Measurements from ENCODE around the gene SUZ12.

Gene SUZ12

DNA sequence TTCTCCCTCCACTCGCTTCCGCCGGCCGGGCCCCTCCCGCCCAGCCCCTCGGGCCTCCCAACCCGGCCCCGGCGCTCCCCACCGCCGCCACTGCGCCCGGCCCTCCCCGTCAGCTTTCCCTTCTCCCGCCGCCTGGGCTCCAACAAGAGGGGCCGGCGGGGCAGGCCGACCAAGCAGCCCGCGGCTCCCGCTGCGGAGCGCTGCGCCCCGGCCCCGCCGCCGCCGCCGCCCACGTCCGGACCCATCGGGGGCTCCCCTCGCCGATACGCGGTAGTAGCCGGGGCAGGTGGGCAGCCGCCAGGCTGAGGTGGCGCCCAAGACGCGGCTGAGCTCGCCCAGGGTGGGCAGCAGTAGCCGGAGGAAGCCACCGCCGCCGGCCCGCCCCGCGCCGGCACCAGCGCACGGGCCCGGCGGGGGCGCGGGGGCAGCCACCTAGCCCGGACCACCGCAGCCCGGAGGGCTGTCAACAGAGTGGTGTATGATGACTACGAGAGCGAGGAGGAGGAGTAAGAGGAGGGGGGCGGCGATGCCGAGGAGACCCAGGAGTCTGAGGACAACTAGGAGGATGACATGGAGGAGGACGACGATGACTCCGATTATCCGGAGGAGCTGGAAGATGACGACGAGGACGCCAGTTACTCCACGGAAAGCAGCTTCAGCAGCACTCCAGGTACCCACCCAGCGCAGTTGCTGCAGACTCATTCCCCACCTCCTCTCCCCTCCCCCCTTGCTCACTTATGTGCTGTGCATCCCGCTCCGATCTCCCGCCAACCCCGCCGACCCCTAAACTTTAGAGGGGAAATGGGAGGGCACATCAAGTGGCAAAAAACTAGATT, 70.9 kb downstream of the SUZ12 start:
- peak; percentile 14 for DNase-seq
- Histone ChIP-seq H3K27ac (peak overlapping the region; percentile 70), H3K36me3 (replicated peaks) (no peaks in the 10 kb centered on the region), H3K27me3 (replicated peaks) (no peaks in the 10 kb centered on the region), H3K4me3 (ENCODE audit: low read depth, low read length) (peak overlapping the region; percentile 94)
- in situ Hi-C loops (cut with HindIII; ENCODE audit: low pct_ligation_motif_present, low sequenced_read_pairs), result loop anchor here (25.0 kb wide), 1 partner anchor 130 kb away; the partner anchor contains the start of gene RHOT1
- TF ChIP-seq, protein P1, sequence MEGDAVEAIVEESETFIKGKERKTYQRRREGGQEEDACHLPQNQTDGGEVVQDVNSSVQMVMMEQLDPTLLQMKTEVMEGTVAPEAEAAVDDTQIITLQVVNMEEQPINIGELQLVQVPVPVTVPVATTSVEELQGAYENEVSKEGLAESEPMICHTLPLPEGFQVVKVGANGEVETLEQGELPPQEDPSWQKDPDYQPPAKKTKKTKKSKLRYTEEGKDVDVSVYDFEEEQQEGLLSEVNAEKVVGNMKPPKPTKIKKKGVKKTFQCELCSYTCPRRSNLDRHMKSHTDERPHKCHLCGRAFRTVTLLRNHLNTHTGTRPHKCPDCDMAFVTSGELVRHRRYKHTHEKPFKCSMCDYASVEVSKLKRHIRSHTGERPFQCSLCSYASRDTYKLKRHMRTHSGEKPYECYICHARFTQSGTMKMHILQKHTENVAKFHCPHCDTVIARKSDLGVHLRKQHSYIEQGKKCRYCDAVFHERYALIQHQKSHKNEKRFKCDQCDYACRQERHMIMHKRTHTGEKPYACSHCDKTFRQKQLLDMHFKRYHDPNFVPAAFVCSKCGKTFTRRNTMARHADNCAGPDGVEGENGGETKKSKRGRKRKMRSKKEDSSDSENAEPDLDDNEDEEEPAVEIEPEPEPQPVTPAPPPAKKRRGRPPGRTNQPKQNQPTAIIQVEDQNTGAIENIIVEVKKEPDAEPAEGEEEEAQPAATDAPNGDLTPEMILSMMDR (IDR thresholded peaks at IDR 0.05; ENCODE audit: low read depth, low read length, missing control alignments), result no peak

DNA sequence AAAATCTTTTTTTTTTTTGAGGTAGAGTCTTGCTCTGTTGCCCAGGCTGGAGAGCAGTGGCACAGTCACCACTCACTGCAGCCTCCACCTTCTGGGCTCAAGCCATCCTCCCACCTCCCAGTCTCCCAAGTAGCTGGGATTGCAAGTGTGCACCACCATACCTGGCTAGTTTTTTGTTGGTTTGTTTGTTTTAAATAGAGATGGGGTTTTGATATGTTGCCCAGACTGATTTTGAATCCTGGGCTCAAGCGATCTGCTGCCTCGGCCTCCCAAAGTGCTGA, 72.4 kb downstream of the SUZ12 start:
- in situ Hi-C loops (cut with HindIII; ENCODE audit: low pct_ligation_motif_present, low sequenced_read_pairs), result loop anchor here (25.0 kb wide), 1 partner anchor 128 kb away; the partner anchor contains the start of gene RHOT1
- Histone ChIP-seq H3K27me3 (replicated peaks) (no peaks in the 10 kb centered on the region), H3K4me3 (ENCODE audit: low read depth, low read length) (no peak overlapping the region), H3K27ac (no peak overlapping the region), H3K36me3 (replicated peaks) (no peaks in the 10 kb centered on the region)
- no peak for DNase-seq
- TF ChIP-seq, protein P1 (IDR thresholded peaks at IDR 0.05; ENCODE audit: low read depth, low read length, missing control alignments), result no peak

DNA sequence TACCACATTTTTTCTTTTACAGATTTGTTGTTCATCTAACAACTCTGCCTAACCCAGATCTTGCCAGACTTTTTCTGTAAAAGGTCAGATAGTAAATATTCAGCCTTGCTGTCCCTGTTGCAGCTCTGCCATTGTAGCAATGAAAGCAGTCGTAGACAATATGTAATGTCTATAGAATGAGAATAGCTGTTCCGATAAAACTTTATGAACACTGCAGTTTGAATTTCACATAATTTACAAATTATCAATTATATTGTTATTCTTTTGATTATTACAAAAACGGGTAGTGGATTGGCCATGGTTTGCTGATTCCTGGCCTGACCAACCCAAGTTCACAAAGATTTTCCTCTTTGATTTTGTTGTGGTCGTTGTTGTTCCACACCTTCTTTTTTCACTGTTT, 73.3 kb downstream of the SUZ12 start:
- Histone ChIP-seq H3K27me3 (replicated peaks) (no peaks in the 10 kb centered on the region), H3K4me3 (ENCODE audit: low read depth, low read length) (no peak overlapping the region), H3K27ac (no peak overlapping the region), H3K36me3 (replicated peaks) (no peaks in the 10 kb centered on the region)
- in situ Hi-C loops (cut with HindIII; ENCODE audit: low pct_ligation_motif_present, low sequenced_read_pairs), result loop anchor here (25.0 kb wide), 1 partner anchor 127 kb away; the partner anchor contains the start of gene RHOT1
- TF ChIP-seq, protein P1 (IDR thresholded peaks at IDR 0.05; ENCODE audit: low read depth, low read length, missing control alignments), result no peak
- no peak for DNase-seq

DNA sequence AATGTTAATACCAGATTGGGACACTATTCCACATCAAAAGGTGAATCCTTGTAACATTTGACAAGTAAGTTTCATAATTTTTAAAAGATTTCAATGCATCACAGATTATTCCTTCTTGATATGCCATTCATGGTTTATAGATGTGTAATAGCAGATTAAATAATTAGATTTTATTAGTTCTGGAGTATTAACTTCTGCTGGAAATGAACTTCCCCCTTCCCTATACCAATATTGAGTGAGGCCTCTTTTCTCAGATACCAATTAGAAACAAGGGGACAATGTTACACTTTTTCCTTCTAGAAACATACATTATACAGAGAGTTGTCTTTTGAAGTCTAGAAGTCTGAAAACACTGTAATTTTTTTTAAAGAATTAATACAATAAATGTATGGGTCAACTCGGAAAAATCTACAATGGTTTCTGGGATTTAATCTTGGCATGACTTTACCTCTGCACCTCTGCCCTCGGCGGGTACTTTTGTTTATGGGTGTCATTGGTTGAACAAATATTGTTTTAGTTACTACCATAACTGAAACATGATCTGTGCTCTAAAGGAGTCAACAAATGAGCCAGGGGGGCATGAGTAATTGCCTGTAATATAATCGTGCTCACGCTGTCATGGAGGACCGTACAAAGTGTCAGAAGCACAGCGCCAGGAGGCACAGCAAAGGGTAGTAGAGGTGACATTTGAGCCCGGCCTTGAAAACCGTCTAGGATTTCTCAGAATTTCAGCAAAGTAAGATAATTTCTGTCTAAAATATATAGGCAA, 78.6 kb downstream of the SUZ12 start:
- Histone ChIP-seq H3K27me3 (replicated peaks) (no peaks in the 10 kb centered on the region), H3K4me3 (ENCODE audit: low read depth, low read length) (no peak overlapping the region), H3K36me3 (replicated peaks) (no peaks in the 10 kb centered on the region), H3K27ac (no peak overlapping the region)
- in situ Hi-C loops (cut with HindIII; ENCODE audit: low pct_ligation_motif_present, low sequenced_read_pairs), result loop anchor here (25.0 kb wide), 1 partner anchor 122 kb away; the partner anchor contains the start of gene RHOT1
- peak; percentile 58 for DNase-seq
- TF ChIP-seq, protein P1 (IDR thresholded peaks at IDR 0.05; ENCODE audit: low read depth, low read length, missing control alignments), result no peak

DNA sequence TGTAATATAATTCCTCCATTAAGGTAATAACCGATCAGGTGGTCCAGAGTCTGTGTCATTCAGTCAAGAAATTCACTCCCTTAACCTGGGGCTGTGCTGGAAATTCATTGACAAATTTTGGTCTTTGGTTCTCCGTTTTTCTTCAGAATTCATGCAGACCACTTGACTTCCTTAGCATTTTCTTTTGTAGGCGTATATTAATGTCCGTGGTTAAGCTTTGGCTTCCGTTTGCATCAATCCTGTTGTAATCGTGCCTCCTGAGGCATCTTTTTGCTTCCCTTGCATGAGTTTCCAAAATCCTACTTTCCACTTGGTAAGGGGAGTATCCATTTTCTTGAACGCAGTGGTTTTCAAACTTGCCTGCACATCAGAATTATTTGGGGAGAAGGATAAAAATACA, 79.4 kb downstream of the SUZ12 start:
- H3K4me3 ChIP-seq (ENCODE audit: low read depth, low read length), result no peak overlapping the region
- TF ChIP-seq, protein P1 (IDR thresholded peaks at IDR 0.05; ENCODE audit: low read depth, low read length, missing control alignments), result no peak
- no peaks in the 10 kb centered on the region for H3K27me3 ChIP-seq (replicated peaks)
- in situ Hi-C loops (cut with HindIII; ENCODE audit: low pct_ligation_motif_present, low sequenced_read_pairs), result loop anchor here (25.0 kb wide), 1 partner anchor 121 kb away; the partner anchor contains the start of gene RHOT1
- no peak overlapping the region for H3K27ac ChIP-seq
- H3K36me3 ChIP-seq (replicated peaks), result no peaks in the 10 kb centered on the region
- DNase-seq, result no peak

Measured in brain microvascular endothelial cell (primary cell).